ENCODE measurements around the gene DLEU7.

DLEU7 gene

GRCh38 chr13:50864492-50864891, 21.0 kb upstream of the DLEU7 start:
- H3K4me3 ChIP-seq (ENCODE audit: low read length): no peak overlapping the region
- TF ChIP-seq ZNF274 (IDR thresholded peaks at IDR 0.05; ENCODE audit: low read depth, low read length): no peak

- TF ChIP-seq ZNF274 (IDR thresholded peaks at IDR 0.05; ENCODE audit: low read depth, low read length): no peak
Observed at GRCh38 chr13:50855681-50856080, 12.2 kb upstream of the DLEU7 start.

GRCh38 chr13:50850445-50850844, 7.0 kb upstream of the DLEU7 start:
- no peak for TF ChIP-seq ZNF274 (IDR thresholded peaks at IDR 0.05; ENCODE audit: low read depth, low read length)
- no peak overlapping the region for H3K4me3 ChIP-seq (ENCODE audit: low read length)

More at GRCh38 chr13:50855681-50856080, 12.2 kb upstream of the DLEU7 start:
- H3K4me3 ChIP-seq (ENCODE audit: low read length): no peak overlapping the region

- no peak for TF ChIP-seq ZNF274 (IDR thresholded peaks at IDR 0.05; ENCODE audit: low read depth, low read length)
- no peak overlapping the region for H3K4me3 ChIP-seq (ENCODE audit: low read length)
Observed at GRCh38 chr13:50847501-50847900, 4.0 kb upstream of the DLEU7 start.

- no peak for TF ChIP-seq ZNF274 (IDR thresholded peaks at IDR 0.05; ENCODE audit: low read depth, low read length)
- H3K4me3 ChIP-seq (ENCODE audit: low read length): no peak overlapping the region
Observed at GRCh38 chr13:50846861-50847475, 3.5 kb upstream of the DLEU7 start.

GRCh38 chr13:50845211-50845610, 1.7 kb upstream of the DLEU7 start:
- TF ChIP-seq ZNF274 (IDR thresholded peaks at IDR 0.05; ENCODE audit: low read depth, low read length): no peak
- H3K4me3 ChIP-seq (ENCODE audit: low read length): no peak overlapping the region

GRCh38 chr13:50844084-50844875, 788 bp upstream of the DLEU7 start:
- TF ChIP-seq ZNF274 (IDR thresholded peaks at IDR 0.05; ENCODE audit: low read depth, low read length): no peak
- H3K4me3 ChIP-seq (ENCODE audit: low read length): no peak overlapping the region

- no peak overlapping the region for H3K4me3 ChIP-seq (ENCODE audit: low read length)
- TF ChIP-seq ZNF274 (IDR thresholded peaks at IDR 0.05; ENCODE audit: low read depth, low read length): no peak
Observed at GRCh38 chr13:50842990-50843256, 569 bp downstream of the DLEU7 start.

- TF ChIP-seq ZNF274 (IDR thresholded peaks at IDR 0.05; ENCODE audit: low read depth, low read length): no peak
- no peak overlapping the region for H3K4me3 ChIP-seq (ENCODE audit: low read length)
Observed at GRCh38 chr13:50842251-50842989, 1.1 kb downstream of the DLEU7 start.

- TF ChIP-seq ZNF274 (IDR thresholded peaks at IDR 0.05; ENCODE audit: low read depth, low read length): no peak
- H3K4me3 ChIP-seq (ENCODE audit: low read length): no peak overlapping the region
Observed at GRCh38 chr13:50841786-50842185, 1.7 kb downstream of the DLEU7 start.

- no peak overlapping the region for H3K4me3 ChIP-seq (ENCODE audit: low read length)
- TF ChIP-seq ZNF274 (IDR thresholded peaks at IDR 0.05; ENCODE audit: low read depth, low read length): no peak
Observed at GRCh38 chr13:50840284-50840683, 3.2 kb downstream of the DLEU7 start.

- TF ChIP-seq ZNF274 (IDR thresholded peaks at IDR 0.05; ENCODE audit: low read depth, low read length): no peak
- no peak overlapping the region for H3K4me3 ChIP-seq (ENCODE audit: low read length)
Observed at GRCh38 chr13:50839828-50840227, 3.7 kb downstream of the DLEU7 start.

GRCh38 chr13:50838701-50839100, 4.8 kb downstream of the DLEU7 start:
- H3K4me3 ChIP-seq (ENCODE audit: low read length): no peak overlapping the region
- no peak for TF ChIP-seq ZNF274 (IDR thresholded peaks at IDR 0.05; ENCODE audit: low read depth, low read length)

GRCh38 chr13:50838031-50838430, 5.5 kb downstream of the DLEU7 start:
- H3K4me3 ChIP-seq (ENCODE audit: low read length): no peak overlapping the region
- no peak for TF ChIP-seq ZNF274 (IDR thresholded peaks at IDR 0.05; ENCODE audit: low read depth, low read length)

GRCh38 chr13:50831512-50831911, 12.0 kb downstream of the DLEU7 start:
- TF ChIP-seq ZNF274 (IDR thresholded peaks at IDR 0.05; ENCODE audit: low read depth, low read length): no peak
- no peak overlapping the region for H3K4me3 ChIP-seq (ENCODE audit: low read length)

Data from GM08714 (cell line).